GM19239 (cell line): Measurements from ENCODE around the gene TPD52L1.
"Not testable (repeated sequence)": the region's sequence is repeated elsewhere in the genome, so short reads cannot be mapped to it uniquely, and the experiment has no call there.

Experiments
- DNase-seq: peaks from one replicate; pipeline ENCODE4 v3.0.0; 2011; ENCODE audit warnings: low spot score; ENCODE audit not compliant: insufficient read length
- FAIRE-seq: peaks from 2 replicates; lab custom pipeline; 2011; peaks lifted over from hg19 to GRCh38; lab: Jason Lieb, UNC

TPD52L1 gene

DNA sequence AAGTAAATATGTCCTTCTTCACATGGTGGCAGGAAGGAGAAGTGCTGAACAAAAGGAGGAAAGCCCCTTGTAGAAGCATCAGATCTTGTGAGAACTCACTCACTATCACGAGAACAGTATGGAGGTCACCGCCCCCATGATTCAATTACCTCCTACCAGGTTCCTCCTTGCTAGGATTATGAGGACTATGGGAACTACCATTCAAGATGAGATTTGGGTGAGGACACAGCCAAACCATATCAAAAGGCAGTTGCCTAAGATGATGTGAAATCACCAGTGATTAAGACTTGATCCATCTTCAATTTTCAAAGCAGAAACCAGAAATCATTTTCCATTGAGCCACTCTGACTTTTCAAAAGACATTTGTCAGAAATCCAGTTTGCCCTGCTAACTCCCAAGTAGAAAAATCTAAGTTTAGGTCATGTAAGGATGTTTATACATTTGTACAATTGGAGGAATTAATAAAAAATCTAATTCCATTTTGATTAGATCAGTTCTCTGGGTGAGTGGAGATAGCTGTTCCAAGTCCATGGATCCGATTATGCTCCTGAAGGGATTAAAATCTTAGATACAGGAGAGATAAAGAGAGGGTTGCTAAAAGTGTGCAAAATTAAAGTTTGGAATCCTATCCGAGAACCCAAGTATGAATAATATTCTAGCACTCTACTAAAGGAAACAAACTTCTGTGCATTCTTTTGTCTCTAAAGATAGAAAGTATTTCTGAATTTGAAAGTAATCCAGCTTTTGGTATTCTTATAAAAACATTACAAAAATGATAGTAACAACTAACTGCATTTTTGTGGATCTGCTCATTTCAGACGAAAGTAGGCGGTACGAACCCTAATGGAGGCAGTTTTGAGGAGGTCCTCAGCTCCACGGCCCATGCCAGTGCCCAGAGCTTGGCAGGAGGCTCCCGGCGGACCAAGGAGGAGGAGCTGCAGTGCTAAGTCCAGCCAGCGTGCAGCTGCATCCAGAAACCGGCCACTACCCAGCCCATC, 108.7 kb downstream of the TPD52L1 start:
- FAIRE-seq (no peak), DNase-seq (no peak)

- DNase-seq (no peak), FAIRE-seq (no peak)
Measured at GRCh38 chr6:125264476-125264875, 110.9 kb downstream of the TPD52L1 start.

DNA sequence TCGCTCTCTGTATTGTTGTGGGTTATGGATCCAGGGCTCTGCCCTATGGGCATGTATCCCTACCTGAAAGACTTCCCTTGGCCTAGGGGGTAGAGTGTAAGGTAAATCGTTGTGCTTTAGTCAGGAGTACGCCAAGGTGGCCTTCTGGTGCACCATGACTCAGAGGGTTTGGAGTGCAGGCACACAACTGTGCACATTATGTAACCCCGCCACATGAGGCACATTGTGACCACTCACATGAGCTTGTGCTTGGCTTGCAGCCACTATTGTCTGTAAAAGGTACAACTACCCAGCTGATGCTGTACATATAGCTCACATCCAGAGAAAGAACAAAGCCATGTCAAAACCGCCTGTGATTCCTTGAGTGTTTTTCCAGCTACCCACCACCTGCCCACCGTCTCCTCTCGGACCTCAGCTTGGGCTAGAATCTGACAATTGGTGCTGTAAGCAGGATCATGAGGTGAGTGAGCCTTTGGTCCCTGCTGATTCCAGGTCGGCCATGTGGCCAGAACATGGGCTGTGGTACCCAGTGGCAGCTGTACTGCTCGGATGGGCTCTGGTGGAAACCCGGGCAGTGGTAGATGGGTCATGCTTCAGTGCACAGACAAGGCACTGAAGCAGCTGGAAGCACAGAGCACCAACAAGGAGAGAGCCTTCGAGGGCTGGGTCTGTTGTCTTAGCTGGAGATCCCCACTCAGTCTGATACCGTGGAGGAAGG, 114.4 kb downstream of the TPD52L1 start:
- no peak for DNase-seq
- no peak for FAIRE-seq

GRCh38 chr6:125268765-125269164, 115.2 kb downstream of the TPD52L1 start:
- FAIRE-seq: no peak
- DNase-seq: no peak

- FAIRE-seq: no peak
- DNase-seq: no peak
Measured at GRCh38 chr6:125269328-125269985, 115.9 kb downstream of the TPD52L1 start.

DNA sequence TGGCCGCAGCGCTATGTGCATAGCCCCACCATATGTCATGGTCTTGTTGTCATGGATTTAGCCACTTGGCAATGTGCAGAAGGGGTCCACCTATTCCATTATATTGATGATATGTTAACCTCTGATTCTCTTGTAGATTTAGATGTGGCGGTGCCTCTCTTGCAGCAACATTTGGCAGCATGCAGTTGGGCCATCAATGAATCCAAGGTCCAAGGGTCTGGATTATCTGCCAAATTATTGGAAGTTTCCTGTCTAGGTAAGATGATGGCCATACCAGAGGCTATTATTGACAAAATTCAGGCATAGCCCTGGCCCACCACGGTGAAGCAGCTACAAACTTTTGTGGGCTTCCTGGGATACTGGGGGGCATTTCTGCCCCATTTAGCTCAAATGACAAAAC, 116.8 kb downstream of the TPD52L1 start:
- FAIRE-seq (no peak), DNase-seq (no peak)

DNA sequence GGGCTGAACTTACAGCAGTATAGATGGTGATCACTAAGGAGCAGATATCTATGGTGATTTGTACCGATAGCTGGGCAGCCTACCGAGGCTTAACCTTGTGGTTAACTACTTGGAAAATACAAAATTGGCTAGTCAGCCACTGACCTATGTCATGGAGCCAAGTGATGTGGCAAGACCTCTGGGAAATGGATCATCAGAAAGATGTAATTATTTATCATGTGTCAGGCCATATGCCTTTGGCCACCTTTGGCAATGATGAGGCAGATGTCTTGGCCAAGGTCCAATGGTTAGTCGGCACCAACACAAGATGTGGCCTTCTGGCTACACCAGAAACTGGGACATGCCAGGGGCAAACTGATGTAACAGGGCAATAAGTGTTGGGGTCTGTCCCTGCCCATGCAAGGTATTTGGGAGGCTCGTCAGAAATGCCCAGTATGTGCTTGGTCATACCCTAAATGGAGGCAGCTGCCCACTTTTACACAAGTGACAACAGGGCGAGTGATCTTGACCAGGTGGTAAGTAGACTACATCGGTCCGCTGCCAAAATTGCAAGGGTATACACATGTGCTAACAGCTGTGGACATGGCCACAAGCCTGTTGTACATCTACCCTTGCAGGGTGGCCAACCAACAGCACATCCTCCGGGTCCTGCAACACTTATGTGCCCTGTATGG, 118.0 kb downstream of the TPD52L1 start:
- FAIRE-seq (no peak), DNase-seq (no peak)

DNA sequence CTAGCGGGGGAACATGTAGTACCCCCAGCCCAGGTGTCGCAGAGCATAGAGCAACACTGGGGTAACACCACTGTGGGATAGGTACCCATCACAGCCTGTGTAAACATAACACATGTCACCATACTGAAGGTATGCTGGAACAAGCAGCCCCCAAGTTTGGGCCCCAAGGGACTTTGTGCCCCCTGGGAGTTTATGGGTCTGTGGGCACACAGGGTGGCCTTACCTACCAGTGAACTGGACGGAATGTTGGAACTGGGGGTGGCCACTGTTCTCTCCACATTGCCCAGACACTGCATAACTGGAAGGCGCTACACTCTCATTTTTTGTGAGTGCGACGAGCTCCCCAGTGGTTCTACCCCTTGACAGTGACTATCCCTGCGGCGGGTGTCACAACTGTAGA, 119.7 kb downstream of the TPD52L1 start:
- DNase-seq (no peak), FAIRE-seq (no peak)

- FAIRE-seq (no peak), DNase-seq (no peak)
Measured at GRCh38 chr6:125273965-125274364, 120.4 kb downstream of the TPD52L1 start.

DNA sequence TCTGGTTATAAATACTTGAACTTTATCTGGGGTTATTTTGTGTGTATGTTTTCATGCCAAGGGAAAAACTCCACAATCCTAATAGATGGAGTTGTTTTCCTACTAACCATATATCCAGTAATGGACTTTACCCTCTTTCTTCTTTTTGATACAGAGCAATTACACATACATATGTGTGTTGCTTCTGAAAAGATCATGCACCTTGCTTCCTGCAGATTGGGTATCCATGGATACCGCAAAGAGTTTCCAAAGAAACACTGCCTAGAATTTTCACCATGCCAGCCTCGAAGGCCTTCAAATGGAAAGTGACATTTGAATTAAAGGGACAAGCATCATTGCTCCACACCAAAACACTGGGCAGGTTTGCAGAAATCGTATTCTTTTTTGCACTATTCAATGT, 121.4 kb downstream of the TPD52L1 start:
- no peak for FAIRE-seq

DNA sequence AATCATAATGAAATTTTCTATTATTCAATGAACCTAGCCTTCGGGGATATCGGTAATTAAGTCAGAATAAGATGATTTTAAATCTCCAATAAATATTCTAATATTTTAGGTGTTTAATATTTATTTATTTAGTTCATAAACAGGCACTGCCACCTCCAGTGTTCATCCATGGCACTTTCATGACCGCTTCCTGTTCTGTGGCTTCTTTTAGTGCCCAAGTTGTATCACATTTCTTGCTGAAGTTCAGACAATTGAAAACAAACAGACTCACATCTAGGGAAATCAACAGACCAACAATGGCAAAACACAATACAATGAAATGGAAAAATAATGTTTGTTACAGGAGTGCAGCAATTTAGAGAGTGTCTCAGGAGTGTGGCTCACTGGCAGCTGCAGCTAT, 122.2 kb downstream of the TPD52L1 start:
- DNase-seq: no peak
- no peak for FAIRE-seq

More for the DNA sequence above, 121.4 kb downstream of the TPD52L1 start:
- no peak for DNase-seq

DNA sequence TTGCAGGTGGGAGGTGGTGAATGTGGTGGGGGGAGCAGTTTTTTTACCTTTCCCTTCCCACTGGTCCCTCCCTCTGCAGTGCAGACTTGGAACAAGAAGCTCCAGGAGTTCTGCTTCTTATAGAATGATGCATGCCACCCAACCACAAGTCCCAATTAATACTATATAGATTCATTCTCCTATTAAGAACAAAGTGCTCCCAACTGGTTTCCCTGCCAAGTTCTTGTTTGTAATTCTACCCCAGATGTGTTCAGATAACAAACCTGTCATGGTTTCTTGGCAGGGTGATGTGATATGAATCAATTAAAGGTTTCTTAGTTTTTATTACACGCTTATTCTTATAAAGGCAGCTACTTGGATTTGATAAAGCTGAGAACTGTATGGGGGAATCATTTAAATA, 124.3 kb downstream of the TPD52L1 start:
- DNase-seq: no peak
- FAIRE-seq: no peak

DNA sequence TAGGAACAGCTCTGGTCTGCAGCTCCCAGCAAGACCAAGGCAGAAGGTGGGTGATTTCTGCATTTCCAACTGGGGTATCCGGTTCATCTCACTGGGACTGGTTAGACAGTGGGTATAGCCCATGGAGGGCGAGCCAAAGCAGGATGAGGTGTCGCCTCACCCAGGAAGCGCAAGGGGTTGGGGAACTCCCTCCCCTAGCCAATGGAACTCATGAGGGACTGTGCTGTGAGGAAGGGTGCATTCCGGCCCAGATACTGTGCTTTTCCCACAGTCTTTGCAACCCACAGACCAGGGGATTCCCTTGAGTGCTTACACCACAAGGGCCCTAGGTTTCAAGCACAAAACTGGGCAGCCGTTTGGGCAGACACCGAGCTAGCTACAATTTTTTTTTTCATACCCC, 126.4 kb downstream of the TPD52L1 start:
- FAIRE-seq (no peak), DNase-seq (no peak)

- FAIRE-seq: not testable (repeated sequence)
Measured at GRCh38 chr6:125280370-125281035, 126.9 kb downstream of the TPD52L1 start.

DNA sequence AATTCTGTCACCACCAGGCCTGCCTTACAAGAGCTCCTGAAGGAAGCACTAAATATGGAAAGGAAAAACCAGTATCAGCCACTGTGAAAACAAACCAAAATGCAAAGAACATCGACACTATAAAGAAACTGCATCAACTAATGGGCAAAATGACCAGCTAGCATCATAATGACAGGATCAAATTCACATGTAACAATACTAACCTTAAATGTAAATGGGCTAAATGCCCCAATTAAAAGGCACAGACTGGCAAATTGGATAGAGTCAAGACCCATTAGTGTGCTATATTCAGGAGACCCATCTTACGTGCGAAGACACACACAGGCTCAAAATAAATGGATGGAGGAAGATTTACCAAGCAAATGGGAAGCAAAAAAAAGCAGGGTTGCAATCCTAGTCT, 128.9 kb downstream of the TPD52L1 start:
- FAIRE-seq, DNase-seq: not testable (repeated sequence)

More at GRCh38 chr6:125280370-125281035, 126.9 kb downstream of the TPD52L1 start:
- DNase-seq: not testable (repeated sequence)

DNA sequence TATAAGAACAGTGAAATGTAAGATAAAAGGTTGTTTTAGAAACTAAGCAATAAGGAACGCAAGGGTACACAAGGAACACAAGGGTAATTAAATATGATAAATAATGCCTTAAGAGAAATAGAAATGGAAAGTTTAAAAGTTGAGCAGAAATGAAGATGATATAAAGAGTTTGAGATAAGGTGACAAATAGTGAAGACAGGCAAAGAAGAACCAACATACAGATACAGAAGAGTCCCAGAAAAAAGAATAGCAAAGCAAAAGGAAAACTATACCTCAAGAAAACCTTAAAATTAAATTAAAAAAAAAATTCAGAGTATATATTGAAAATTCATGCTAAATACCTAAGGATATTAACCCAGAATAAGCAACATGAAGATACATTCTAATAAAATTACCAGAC, 131.8 kb downstream of the TPD52L1 start:
- FAIRE-seq: no peak
- no peak for DNase-seq

- DNase-seq (no peak), FAIRE-seq (no peak)
Measured at GRCh38 chr6:125285936-125286335, 132.4 kb downstream of the TPD52L1 start.

GRCh38 chr6:125287718-125288117, 134.1 kb downstream of the TPD52L1 start:
- DNase-seq (no peak), FAIRE-seq (no peak)

DNA sequence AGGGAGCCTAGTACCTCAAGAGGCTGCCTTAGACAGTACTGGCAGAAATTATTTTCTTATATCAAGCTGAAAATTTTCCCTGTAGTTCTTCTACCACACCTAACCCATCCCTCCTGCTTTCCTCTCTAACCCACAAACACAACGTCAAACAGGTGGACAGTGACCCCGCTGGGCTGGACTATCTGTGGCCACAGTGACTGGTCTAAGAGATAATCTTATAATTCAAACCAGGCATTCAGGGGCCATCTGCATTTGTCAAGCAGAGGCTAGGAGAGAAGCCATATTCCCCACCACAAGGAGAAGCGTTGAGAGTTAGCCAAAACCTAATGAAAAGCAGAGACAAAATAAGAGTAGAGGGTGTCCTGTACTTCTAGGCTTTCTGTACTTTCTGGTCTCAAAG, 140.0 kb downstream of the TPD52L1 start:
- DNase-seq: no peak
- FAIRE-seq: no peak

DNA sequence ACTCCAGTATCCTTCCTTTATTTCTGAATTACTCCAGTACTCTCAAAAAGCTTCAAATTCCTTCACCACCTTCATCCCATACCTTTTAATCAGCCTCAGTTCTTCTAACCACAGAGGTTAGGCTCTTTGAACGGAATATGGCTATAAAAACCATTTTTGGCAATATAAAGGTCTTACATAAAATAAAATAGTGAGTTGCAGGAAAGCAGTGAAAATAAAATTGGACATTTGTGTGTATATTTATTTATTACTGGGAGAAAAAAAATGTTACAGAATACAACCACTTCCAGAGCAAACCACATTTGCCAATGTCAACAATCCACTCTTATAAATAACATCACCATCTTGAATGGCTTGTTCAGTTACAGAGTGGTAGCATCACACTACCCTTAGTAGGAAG, 140.5 kb downstream of the TPD52L1 start:
- DNase-seq (no peak), FAIRE-seq (no peak)
